T47D (cell line): ENCODE results near the gene TPPP.

Source experiments
- DNase-seq, 2 experiments: peaks; one replicate each; pipeline versions ENCODE4 v3.0.0 to v3.0.0-alpha.2; 2011 to 2012; ENCODE audit warnings: low read depth in 1 of 2, low spot score in 1 of 2
- JUND ChIP-seq: IDR thresholded peaks from 2 replicates; pipeline ENCODE4 v1.6.1; 2012; ENCODE audit warnings: low read depth
- in situ Hi-C: cut with HindIII; loops from 2 replicates; pipeline ENCODE4 v1.10.0; 2016; ENCODE audit warnings: low sequenced_read_pairs, low pct_unique_long_range_greater_than_20kb

TPPP gene

GRCh38 chr5:675871-676698, 17.1 kb downstream of the TPPP start:
- peak; percentile 46 to 63 for DNase-seq
- no peak for TF ChIP-seq JUND
- in situ Hi-C loops = no loop called here

GRCh38 chr5:675111-675870, 17.9 kb downstream of the TPPP start:
- no peak for DNase-seq
- in situ Hi-C loops = no loop called here
- TF ChIP-seq JUND = no peak

GRCh38 chr5:674630-675011, 18.5 kb downstream of the TPPP start:
- TF ChIP-seq JUND = no peak
- in situ Hi-C loops = no loop called here
- DNase-seq = peak; percentile 58 to 59

GRCh38 chr5:673831-674629, 19.1 kb downstream of the TPPP start:
- in situ Hi-C loops = no loop called here
- DNase-seq = peak; percentile 43 to 51
- TF ChIP-seq JUND = no peak

- no peak for DNase-seq
- TF ChIP-seq JUND = no peak
- in situ Hi-C loops = no loop called here
Measured at GRCh38 chr5:673161-673830, 19.9 kb downstream of the TPPP start.

- TF ChIP-seq JUND = no peak
- in situ Hi-C loops = no loop called here
- DNase-seq = peak in 1 of 2 experiments; percentile 81
Measured at GRCh38 chr5:672329-673160, 20.6 kb downstream of the TPPP start.

GRCh38 chr5:671459-672328, 21.5 kb downstream of the TPPP start:
- peak; percentile 81 to 91 for DNase-seq
- no peak for TF ChIP-seq JUND
- in situ Hi-C loops = no loop called here

GRCh38 chr5:670396-671270, 22.5 kb downstream of the TPPP start:
- no peak for DNase-seq
- TF ChIP-seq JUND = no peak
- in situ Hi-C loops = no loop called here

- in situ Hi-C loops = no loop called here
- DNase-seq = no peak
- no peak for TF ChIP-seq JUND
Measured at GRCh38 chr5:669842-670395, 23.2 kb downstream of the TPPP start.
